ENCODE data around the gene KREMEN1. TPM values are rescaled to one million over a fixed set of nuclear protein-coding genes. Genes with fewer than 3 reads are reported as not detected.
"Not testable (repeated sequence)": the region's sequence is repeated elsewhere in the genome, so short reads cannot be mapped to it uniquely, and the experiment has no call there.

Gene KREMEN1
- total RNA-seq, 1 donor from 2014 or later: 4.9 TPM

DNA sequence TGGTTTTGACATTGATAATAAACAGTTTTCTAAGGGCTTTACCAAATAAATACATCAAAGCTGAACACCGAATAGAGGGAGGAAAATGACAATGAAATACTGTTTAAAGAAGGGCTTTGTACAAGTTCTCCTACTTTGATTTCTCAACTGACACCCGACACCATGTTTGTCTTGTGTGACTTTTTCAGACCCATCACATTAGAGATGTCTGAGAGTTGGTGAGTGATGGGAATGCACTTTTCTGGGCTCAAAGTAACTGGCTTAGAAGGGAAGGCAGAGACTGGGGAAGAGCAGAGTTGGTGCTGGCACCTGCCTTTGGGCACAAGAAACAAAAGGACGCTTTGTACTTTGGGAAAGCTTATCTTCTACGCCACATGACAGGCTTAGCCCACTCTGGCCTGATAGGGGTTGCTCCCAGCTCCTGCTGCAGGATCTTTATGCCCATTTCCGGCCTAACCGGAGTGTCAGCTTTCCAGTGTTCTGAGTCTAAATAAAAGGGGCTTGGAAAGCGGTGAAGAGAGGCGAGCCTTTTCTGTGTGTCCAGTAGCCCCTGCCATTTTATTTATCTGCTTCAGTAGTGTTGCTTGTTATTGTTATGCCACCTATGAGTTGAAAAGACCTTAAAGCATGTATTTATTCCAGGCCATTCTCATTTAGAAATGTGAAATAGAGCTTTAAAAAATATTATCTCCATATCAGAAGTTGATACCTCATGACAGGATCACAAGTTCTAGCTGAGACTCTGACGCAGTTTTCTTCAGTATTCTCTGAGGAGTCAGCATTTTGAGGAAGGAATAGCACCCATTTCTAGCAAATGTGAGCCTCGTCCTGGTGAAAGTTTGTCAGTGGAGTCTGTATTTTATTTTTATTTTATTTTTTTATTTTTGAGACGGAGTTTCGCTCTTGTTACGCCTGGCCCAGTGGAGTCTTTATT, 24.2 kb downstream of the KREMEN1 start:
- no peak for ATAC-seq
- no peak for DNase-seq (ENCODE audit: low spot score)

DNA sequence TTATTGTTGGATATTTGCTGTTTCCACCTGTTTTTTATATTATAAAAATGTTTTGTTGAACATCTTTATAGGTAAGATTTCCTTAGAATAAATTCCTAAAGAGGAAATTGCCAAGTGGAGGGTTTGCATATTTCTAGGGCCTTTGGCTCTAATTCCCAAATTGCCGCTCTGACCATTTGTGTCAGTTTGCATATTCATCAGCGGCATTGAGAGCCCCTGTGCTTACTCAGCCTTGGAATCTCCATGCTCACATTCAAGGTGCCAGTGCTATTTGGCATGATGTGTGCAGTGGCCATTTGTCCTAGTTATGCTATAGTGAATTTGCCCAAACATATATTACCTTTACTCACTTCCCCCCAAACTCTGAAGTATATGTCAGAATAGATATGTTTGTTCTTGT, 25.5 kb downstream of the KREMEN1 start:
- no peak for ATAC-seq
- DNase-seq (ENCODE audit: low spot score): no peak

DNA sequence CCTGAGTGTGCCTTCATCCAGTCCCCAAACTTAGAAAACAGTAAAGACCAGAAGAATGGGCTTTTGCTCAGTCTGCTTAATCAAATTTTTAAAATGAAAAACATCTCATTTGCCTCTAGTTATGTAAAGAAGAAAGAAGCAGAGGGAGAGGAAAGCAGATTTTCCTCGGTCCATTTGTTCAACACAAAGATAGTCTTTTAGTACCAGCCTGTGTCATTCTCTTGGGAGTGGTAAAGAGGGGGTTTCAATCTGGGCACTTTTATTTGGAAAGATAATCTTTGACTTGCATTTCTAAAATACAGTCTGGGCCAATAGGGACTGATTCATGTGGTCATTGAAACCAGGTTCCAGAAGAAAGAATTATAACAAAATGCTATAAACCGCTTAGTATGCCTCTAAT, 29.5 kb downstream of the KREMEN1 start:
- no peak for ATAC-seq

DNA sequence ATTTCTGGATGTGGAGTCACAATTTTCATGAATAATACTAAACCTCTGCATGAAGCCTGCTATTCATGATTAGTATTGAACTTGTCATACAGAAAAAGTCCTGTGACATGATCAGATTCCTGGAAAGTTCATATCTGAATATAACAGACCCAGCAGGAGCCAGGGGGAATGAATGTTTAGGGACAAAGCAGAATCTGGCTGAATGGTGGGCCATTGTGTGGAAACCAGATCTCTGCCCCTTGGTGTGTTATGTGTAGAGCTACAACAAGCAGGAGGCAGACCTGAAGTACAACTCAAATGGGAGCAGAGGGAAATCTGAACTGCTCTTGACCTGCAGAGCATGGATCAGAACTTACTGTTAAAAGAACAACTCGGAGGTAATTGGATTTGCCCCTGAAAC, 30.3 kb downstream of the KREMEN1 start:
- ATAC-seq (no peak), DNase-seq (ENCODE audit: low spot score) (no peak)

More for the DNA sequence above, 29.5 kb downstream of the KREMEN1 start:
- no peak for DNase-seq (ENCODE audit: low spot score)

DNA sequence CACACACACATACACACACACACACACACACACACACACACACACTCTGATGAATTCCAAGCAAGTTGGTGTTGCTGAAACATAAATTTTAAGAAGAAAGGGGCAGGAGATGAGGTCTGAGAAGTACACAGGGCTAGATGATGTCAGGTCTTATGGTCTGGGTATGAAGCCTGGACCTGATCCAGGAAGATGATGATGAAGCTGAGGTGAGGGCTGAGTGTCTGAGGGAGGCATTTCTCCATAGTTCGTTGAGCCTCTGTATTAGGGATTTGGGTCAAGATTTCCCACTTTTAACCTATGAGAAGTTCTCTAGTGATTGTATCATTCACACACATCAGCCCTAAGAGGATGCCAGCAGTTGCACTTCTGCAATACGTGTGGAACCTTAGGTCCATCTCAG, 32.6 kb downstream of the KREMEN1 start:
- no peak for DNase-seq (ENCODE audit: low spot score)
- no peak for ATAC-seq

DNA sequence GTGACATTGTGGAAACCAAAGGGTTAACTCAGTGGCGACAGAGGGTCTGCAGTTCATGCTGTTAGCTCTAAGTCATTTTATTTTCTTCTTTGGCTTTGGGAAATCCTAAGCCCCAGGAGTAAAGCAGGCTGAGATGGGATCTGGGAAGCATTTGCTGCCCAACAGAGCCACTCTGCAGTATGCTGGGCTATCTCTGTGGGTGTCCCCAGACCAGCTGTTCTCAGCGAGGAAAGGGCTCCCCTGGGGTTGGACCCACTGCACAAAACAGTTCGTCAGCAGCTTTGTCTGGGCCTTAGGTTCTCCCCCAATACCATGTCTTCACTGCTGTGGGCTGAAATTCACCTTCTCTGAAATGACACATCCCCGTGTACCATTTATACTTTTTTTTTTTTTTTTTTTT, 34.0 kb downstream of the KREMEN1 start:
- ATAC-seq: no peak
- no peak for DNase-seq (ENCODE audit: low spot score)

DNA sequence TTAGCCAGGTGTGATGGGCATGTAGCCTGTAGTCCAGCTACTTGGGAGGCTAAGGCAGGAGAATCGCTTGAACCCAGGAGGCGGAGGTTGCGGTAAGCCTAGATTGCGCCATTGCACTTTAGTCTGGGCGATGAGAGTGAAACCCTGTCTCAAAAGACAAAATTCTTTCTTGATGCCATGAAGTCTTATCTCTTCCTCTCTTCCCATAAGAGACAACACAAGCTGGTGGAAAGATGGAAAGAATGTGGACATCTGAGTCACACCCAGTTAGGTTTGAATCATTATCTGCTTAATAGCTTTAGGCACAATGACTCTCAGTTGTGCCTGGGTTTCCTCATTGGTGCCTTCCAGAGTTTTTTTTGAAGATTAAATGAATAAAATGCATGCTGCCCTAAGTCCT, 35.3 kb downstream of the KREMEN1 start:
- no peak for DNase-seq (ENCODE audit: low spot score)
- ATAC-seq: no peak

DNA sequence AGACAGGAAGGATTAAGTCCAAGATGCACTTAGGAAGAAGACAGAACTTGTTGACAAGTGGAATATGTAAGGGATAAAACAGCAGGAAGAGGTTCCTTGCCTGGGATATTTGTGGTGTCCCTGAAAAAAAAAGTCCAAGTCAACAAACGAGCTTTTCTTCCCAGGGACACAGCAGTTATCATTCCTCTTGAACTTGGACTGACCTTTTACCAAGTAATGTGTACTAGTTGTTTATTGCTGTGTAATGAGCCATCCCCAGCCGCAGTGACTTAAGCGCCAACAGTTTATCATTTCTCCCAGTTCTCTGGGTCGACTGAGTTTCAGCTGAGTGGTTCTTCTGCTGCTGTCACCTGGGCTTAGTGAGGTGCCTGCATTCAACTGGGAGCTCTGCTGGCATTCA, 37.0 kb downstream of the KREMEN1 start:
- no peak for ATAC-seq
- no peak for DNase-seq (ENCODE audit: low spot score)

DNA sequence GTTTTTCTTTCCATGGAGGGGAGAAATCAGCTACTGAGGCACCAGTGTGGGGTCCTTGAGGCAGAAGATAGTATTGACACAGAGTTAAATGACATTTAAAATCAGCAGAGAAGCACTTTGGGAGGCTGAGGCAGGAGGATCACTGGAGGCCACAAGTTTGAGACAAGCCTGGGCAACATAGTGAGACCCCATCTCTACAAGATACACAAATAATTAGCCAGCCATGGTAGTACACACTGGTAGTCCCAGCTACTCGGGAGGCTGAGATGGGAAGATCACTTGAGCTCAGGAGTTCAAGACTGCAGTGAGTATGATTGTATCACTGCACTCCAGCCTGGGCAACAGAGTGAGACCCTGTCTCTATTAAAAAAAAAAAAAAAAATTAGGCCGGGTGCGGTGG, 38.1 kb downstream of the KREMEN1 start:
- no peak for ATAC-seq
- DNase-seq (ENCODE audit: low spot score): no peak

DNA sequence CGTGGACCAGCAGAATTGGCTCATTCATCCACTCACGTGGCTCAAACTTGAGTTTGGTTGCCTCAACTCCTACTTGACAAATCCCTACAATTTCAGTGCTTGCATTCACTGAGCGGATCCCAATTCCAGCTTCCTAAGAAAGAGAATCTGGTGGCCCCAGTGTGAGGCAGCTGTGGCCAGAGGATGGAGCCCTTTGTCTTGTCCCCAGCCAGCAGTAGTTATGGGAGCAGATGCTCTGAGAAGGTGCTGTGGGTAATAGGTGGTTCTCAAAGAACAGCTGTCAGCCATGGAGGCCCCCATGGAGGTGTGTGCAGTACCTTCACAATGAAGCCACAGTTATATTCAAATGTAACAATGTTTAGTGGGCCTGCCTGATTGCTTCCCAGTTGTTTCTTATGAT, 39.3 kb downstream of the KREMEN1 start:
- DNase-seq (ENCODE audit: low spot score) (no peak), ATAC-seq (peak; percentile 40)

DNA sequence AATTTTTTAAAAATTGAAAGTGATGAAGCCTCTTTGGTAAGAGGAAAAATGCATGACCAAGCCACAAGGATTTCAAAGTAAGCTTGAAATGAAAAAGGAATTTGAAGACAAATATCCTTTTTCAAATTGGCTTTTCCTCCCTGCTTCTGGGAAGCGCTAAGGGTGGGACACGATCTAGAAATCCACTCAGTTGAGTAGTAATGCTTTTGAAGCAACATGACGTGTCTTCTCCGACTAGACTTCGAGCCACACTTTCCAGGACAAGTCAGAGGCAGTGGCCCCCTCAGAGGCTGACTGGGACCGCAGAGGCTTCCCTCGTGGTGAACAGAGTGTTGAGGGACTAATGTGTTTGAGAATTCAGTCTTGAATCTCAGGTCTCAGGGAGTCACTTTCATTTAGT, 39.8 kb downstream of the KREMEN1 start:
- ATAC-seq: no peak
- DNase-seq (ENCODE audit: low spot score): no peak

DNA sequence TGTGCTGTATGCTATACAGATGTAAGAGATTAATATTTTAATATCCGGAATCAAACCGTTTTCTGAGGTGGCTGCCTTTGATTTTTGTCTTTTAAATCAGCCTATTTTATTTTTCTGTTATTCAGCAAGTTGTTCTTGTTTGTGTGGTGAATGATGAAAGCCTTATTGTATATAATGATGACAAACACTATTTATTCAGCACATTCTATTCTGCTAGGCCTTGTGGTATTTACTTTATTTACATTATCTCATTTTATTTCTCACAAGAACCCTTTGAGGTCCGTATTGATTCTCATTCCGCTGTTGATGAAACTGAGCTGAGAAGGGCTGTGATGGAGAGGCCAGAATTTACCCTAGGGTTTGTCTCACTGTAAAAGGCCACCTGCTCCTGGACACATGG, 40.5 kb downstream of the KREMEN1 start:
- ATAC-seq (no peak), DNase-seq (ENCODE audit: low spot score) (no peak)

DNA sequence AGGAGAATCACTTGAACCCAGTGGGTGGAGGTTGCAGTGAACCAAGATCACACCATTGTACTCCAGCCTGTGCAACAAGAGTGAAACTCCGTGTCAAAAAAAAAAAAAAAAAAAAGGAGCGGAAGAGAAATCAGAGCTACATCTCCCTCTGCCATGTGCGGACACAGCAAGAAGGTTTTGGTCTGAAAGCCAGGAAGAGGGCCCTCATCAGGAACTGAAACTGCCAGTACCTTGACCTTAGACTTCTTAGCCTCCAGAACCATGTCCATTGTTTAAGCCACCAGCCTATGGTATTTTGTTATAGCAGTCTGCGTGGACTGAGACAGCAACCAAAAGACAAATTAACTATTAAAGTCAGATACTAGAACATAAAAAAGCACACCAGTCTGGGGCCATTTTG, 41.6 kb downstream of the KREMEN1 start:
- ATAC-seq (no peak), DNase-seq (ENCODE audit: low spot score) (no peak)

DNA sequence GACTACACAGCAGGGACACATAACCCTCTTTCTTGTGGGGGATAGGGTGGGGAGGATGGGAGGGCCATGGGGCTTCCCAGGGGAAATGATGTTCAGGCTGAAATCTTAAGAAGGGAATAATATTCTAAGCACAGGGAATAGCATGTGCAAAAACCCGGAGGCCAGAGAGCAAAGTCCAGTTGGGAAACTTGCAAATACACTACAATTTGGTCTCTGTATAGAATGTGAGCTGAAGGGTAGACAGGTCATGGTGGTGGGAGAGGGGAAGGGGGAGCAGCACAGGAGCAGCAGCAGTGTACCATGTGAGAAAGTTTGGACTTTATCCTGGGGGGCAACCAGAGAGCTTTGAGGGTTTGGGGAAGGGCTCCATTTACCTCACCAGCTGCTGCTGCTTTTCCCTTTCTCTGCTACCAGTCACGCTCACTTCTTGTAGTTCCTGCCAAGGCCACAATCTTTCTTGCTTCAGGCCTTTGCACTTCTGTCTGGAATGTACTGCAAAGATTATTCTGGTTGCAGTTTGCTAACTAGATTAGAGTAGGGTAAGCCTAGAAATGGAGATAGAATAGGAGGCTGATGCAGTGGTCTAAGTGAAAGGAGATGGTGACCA, 43.0 kb downstream of the KREMEN1 start:
- ATAC-seq: peak; percentile 48

DNA sequence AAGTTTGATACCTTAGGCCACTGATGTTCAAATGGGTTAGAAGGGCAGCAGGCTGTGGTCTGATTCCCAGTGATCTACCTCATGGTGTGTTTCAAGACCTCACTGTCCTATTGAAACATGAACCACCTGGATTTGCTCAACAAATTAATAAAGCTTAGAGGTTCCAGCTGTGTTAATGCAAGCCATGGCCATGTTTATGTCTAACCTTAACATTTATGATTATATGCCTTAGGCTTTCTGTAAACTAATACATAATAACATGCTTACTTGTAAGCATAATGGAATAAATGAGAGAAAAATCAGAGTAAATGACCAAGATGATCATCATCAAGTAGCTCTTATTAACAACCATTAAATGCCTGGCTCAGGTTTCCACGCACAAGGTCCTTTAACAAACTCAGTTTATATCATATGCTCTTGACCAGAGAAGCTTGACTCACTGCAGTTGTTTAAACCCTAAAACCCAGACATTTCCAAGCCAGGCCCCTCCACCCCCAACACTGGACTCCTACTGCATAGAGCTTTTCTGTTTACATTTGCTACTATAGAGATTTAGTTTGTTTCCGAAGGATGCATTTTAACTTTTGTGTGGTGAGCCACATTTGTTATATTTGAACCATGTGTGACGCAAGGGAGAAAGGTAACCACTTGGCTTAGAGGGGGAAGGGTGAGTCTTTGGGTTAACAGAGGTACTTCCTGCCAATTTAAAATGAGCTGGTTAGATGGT, 43.7 kb downstream of the KREMEN1 start:
- no peak for ATAC-seq
- DNase-seq (ENCODE audit: low spot score): no peak

More for the DNA sequence above, 43.0 kb downstream of the KREMEN1 start:
- DNase-seq (ENCODE audit: low spot score): no peak

DNA sequence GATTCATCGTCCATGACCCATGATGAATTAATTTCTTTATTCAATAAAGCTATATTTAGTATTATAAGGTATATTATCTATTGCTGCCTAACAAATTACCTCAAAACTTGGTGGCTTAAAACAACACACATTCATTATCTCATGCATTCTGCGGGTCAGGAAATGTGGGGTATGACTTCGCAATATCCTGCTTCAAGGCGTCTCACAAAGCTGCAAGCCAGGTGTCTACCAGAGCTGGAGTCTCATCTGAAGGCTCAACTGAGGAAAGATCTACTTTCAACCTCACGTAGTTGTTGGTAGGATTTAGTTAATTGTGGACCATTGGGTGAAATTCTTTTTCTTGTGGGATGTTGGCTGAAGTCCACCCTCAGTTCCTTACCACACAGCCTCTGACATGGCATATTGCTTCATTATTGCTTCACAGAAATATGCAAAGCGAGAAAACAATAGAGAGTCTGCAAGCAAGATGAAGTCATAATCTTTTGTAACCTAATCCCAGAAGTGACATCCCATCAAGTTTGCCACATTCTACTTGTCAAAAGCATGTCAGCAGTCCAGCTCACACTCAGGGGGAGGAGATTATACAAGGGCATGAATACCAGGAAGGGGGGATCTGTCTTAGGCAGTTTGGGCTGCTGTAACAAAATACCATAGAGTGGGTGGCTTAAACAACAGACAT, 45.1 kb downstream of the KREMEN1 start:
- DNase-seq (ENCODE audit: low spot score) (no peak), ATAC-seq (no peak)

DNA sequence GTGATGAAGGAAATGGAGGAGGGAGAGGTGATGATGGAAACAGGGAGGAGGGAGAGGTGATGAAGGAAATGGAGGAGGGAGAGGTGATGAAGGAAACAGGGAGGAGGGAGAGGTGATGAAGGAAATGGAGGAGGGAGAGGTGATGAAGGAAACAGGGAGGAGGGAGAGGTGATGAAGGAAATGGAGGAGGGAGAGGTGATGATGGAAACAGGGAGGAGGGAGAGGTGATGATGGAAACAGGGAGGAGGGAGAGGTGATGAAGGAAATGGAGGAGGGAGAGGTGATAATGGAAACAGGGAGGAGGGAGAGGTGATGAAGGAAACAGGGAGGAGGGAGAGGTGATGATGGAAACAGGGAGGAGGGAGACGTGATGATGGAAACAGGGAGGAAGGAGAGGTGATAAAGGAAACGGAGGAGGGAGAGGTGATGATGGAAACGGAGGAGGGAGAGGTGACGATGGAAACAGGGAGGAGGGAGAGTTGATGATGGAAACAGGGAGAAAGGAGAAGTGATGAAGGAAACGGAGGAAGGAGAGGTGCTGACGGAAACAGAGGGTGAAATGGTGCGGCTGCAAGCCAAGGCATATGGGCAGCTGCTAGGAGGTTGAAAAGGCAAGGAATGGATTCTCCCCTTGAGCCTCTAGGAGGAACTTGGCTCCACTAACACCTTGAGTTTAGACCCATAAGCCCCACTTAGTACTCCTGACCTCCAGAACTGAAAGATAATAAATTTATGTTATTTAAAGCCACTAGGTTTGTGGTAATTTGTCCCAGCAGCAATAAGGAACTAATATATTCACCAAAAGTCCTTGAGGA, 47.5 kb downstream of the KREMEN1 start:
- ATAC-seq; DNase-seq (ENCODE audit: low spot score): not testable (repeated sequence)

DNA sequence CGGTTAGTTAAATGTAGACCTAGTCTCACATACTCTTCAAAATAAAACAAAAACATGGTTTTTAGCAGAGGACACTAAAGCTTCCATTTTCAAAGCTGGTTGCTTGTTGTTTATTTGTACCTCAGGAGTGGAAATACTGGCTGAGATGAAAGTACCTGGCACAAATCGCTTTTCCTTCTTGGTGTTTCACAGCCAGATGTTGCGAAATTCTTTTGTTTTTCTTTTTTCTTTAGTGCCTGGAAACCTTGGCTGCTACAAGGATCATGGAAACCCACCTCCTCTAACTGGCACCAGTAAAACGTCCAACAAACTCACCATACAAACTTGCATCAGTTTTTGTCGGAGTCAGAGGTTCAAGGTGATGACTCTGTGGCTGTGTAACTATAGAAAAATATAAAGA, 48.3 kb downstream of the KREMEN1 start:
- no peak for DNase-seq (ENCODE audit: low spot score)
- no peak for ATAC-seq

DNA sequence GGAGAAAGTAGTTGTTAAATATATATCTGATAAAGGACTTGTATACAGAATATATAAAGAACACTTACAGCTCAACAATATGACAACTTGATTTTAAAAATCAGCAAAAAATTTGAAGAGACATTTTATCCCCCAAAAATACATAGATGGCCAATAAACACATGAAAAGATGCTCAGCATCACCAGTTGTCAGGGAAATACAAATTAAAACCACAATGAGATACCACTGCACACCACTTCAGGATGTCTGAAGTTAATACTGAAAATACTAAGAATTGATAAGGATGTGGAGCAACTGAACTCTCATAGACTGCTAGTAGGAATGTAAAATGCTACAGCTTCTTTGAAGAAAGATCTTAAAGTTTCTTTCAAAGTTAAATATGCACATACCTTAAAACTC, 49.2 kb downstream of the KREMEN1 start:
- ATAC-seq (no peak), DNase-seq (ENCODE audit: low spot score) (no peak)

DNA sequence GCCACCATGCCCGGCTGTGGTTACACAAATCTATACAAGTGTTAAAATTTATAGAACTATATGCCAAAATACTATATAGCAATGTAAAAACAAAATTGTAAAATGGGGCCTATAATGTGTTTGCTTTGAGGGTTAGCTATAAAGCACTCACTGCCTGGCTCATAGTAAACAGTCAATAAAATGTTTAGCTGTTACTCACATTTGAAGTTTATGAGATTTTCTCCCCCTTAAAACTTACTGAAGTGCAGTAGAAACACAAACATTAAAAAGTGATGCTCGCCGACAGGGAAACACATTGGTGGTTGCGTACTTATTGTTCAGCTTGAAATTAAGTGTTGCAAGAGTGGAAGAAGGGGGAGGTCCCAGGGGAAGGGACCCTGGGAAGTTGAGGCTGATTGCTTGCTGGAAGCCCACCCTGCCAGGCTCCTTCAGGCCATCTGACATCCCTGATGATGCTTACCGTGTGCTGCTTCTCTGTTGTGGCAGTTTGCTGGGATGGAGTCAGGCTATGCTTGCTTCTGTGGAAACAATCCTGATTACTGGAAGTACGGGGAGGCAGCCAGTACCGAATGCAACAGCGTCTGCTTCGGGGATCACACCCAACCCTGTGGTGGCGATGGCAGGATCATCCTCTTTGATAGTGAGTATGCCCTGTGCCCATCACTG, 52.1 kb downstream of the KREMEN1 start:
- DNase-seq (ENCODE audit: low spot score) (no peak), ATAC-seq (no peak)
